H1 (cell line): ENCODE data around the gene EZH1.
A peak's percentile ranks its signal among the peaks of the same experiment; 100 is the strongest.

Experiments
- CEBPB ChIP-seq: IDR thresholded peaks from 2 replicates; pipeline ENCODE4 v1.6.1; 2012; ENCODE audit warnings: low read depth, low read length
- CREB1 ChIP-seq: IDR thresholded peaks from 2 replicates; pipeline ENCODE4 v1.6.1; 2012; ENCODE audit warnings: inconsistent platforms
- E2F6 ChIP-seq: IDR thresholded peaks from 2 replicates; pipeline ENCODE4 v1.6.1; 2012; ENCODE audit warnings: inconsistent platforms
- EZH2 ChIP-seq: fragments of 200-600 bp; sonication (generic); IDR thresholded peaks from 2 replicates; pipeline ENCODE4 v1.7.1; 2012; ENCODE audit warnings: low read depth, mild to moderate bottlenecking, moderate library complexity, low read length, inconsistent platforms; ENCODE audit not compliant: severe bottlenecking
- JUN ChIP-seq: IDR thresholded peaks from 2 replicates; pipeline ENCODE4 v1.6.1; 2011; ENCODE audit warnings: low read depth, mild to moderate bottlenecking, improper control_type of control experiment, low read length
- KDM1A ChIP-seq: fragments of 200-600, 300-600 bp; sonication (generic); IDR thresholded peaks from 2 replicates; pipeline ENCODE4 v1.7.1; 2016; ENCODE audit warnings: mild to moderate bottlenecking, low read length, borderline replicate concordance
- POLR2A ChIP-seq, 2 experiments: IDR thresholded peaks; 1 replicate in 1 of 2; 2 replicates in 1 of 2; pipeline ENCODE4 v1.6.1; 2011; ENCODE audit warnings: low read depth in 2 of 2, low read length in 2 of 2, mild to moderate bottlenecking in 2 of 2; ENCODE audit errors: control extremely low read depth in 1 of 2
- TAF1 ChIP-seq: IDR thresholded peaks from 2 replicates; pipeline ENCODE4 v1.6.1; 2011; ENCODE audit warnings: mild to moderate bottlenecking, low read depth, low read length
- TF ChIP-seq, protein P1 (sequence below), 3 experiments: IDR thresholded peaks; 1 replicate in 2 of 3; 2 replicates in 1 of 3; pipeline versions ENCODE4 v1.5.1 to v1.6.1; 2011; ENCODE audit warnings: low read length in 3 of 3, mild to moderate bottlenecking in 3 of 3, inconsistent platforms in 2 of 3, low read depth in 1 of 3, moderate library complexity in 1 of 3; ENCODE audit not compliant: insufficient read depth in 1 of 3; ENCODE audit errors: control extremely low read depth in 1 of 3

DNA sequence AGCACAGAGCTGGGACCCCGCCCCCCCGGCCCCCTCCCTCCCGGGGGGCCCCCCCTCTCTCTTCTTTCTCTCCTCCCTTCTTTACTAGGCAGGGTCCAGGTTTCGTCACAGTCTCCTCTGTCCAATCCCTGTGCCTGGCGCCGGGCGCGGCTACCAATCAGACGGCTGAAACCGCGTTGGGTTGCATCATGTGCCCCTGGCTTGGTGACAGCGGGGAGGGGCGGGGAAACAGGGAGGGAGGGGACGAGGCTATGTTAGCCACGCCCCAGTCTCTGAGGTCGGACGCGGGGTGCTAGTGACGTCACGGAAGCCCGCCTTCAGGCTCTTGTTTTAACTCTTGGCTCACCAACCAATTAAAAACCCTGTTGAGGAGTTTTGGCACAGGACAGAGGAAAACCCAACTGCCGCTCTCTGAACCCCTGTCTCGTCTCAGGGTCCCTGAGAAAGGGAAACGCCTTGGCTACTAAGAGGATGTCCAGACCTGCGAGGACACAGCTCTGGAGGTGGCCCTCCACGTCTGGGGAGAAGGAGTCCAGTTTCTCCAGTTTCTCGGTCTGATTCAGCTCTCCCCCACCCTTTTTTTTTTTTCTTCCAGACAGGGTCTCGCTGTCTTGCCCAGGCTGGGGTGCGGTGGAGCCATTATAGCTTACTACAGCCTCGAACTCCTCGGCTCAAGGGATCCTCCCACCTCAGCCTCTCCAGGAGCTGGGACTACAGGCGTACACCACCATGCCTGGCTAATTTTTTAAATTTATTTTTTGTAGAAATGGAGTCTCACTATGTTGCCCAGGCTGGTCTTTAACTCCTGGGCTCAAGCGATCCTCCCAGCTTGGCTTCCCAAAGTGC lies 67.6 kb downstream of the EZH1 start:
- TF ChIP-seq POLR2A (IDR thresholded peaks at IDR 0.05; ENCODE audit: control extremely low read depth in 1 of 2, low read depth in 2 of 2, low read length in 2 of 2) (no peak; a peak in 1 of 3 replicates), CREB1 (peak; percentile 88), TAF1 (peak; percentile 20; the same call in 1 of the 2 replicates), JUN (no peak), E2F6 (peak; percentile 60), EZH2 (no peak), KDM1A (peak; percentile 69; the same call in 1 of the 2 replicates), CEBPB (peak; percentile 96)
- TF ChIP-seq, protein P1, sequence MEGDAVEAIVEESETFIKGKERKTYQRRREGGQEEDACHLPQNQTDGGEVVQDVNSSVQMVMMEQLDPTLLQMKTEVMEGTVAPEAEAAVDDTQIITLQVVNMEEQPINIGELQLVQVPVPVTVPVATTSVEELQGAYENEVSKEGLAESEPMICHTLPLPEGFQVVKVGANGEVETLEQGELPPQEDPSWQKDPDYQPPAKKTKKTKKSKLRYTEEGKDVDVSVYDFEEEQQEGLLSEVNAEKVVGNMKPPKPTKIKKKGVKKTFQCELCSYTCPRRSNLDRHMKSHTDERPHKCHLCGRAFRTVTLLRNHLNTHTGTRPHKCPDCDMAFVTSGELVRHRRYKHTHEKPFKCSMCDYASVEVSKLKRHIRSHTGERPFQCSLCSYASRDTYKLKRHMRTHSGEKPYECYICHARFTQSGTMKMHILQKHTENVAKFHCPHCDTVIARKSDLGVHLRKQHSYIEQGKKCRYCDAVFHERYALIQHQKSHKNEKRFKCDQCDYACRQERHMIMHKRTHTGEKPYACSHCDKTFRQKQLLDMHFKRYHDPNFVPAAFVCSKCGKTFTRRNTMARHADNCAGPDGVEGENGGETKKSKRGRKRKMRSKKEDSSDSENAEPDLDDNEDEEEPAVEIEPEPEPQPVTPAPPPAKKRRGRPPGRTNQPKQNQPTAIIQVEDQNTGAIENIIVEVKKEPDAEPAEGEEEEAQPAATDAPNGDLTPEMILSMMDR (IDR thresholded peaks at IDR 0.05; ENCODE audit: control extremely low read depth in 1 of 3, insufficient read depth in 1 of 3, low read depth in 1 of 3, low read length in 3 of 3), result no peak
